SU-DHL-6 (cell line): ENCODE results near the gene INSM2.

ENCODE experiments used
- H2AFZ ChIP-seq: fragments of 200-600 bp; sonication (generic); 2 replicates; pipeline ENCODE4 v1.6.1; 2014; ENCODE audit warnings: low read depth, mild to moderate bottlenecking, moderate library complexity, mixed read lengths, antibody characterized with exemption, low read length; ENCODE audit not compliant: severe bottlenecking
- H3F3A ChIP-seq: fragments of 200-600 bp; shearing (Covaris generic); 2 replicates; pipeline ENCODE4 v1.6.0; 2016; ENCODE audit warnings: antibody characterized with exemption, mild to moderate bottlenecking; ENCODE audit not compliant: insufficient read depth
- H3K27ac ChIP-seq: fragments of 200-600 bp; sonication (generic); 2 replicates; pipeline ENCODE4 v1.5.1; 2016; ENCODE audit warnings: low read depth, mild to moderate bottlenecking, low read length, moderate library complexity, mixed read lengths
- H3K27me3 ChIP-seq: fragments of 200-600 bp; sonication (generic), shearing (Covaris generic); 2 replicates; pipeline ENCODE4 v1.6.0; 2014; ENCODE audit warnings: mild to moderate bottlenecking, low read length
- H3K36me3 ChIP-seq: fragments of 200-600 bp; sonication (generic); 2 replicates; pipeline ENCODE4 v1.6.1; 2014; ENCODE audit warnings: mild to moderate bottlenecking, low read length, mixed read lengths
- H3K4me2 ChIP-seq: fragments of 300-600, 200-600 bp; shearing (Covaris generic), sonication (generic); 2 replicates; pipeline ENCODE4 v1.6.0; 2014; ENCODE audit warnings: low read length, low read depth, mild to moderate bottlenecking; ENCODE audit not compliant: poor library complexity, severe bottlenecking
- H3K4me3 ChIP-seq: fragments of 200-600 bp; sonication (generic); 2 replicates; pipeline ENCODE4 v1.5.1; 2014; ENCODE audit warnings: antibody characterized with exemption, low read length, mild to moderate bottlenecking, mixed read lengths; ENCODE audit not compliant: insufficient read depth, poor library complexity, severe bottlenecking
- H3K79me2 ChIP-seq: fragments of 200-600 bp; sonication (generic); 2 replicates; pipeline ENCODE4 v1.6.1; 2014; ENCODE audit warnings: mild to moderate bottlenecking, low read length, moderate library complexity; ENCODE audit not compliant: insufficient read depth
- H3K9ac ChIP-seq: fragments of 200-600 bp; sonication (generic); 2 replicates; pipeline ENCODE4 v1.7.0; 2014; ENCODE audit warnings: mild to moderate bottlenecking, low read length
- H3K9me2 ChIP-seq: fragments of 200-600 bp; sonication (generic); replicated peaks from 2 replicates; pipeline ENCODE4 v1.6.1; 2014; ENCODE audit warnings: low read length; ENCODE audit not compliant: insufficient read depth
- H3K9me3 ChIP-seq: fragments of 200-600 bp; sonication (generic); 2 replicates; pipeline ENCODE4 v1.6.1; 2014; ENCODE audit warnings: low read length, mixed read lengths; ENCODE audit not compliant: insufficient read depth
- H4K20me1 ChIP-seq: fragments of 200-600 bp; sonication (generic); 2 replicates; pipeline ENCODE4 v1.6.1; 2014; ENCODE audit warnings: low read depth, mild to moderate bottlenecking, antibody characterized with exemption, low read length, moderate library complexity, mixed read lengths
- CTCF ChIP-seq: fragments of 200-600 bp; sonication (generic); IDR thresholded peaks from one replicate; pipeline ENCODE4 v1.5.1; 2017; ENCODE audit warnings: antibody characterized with exemption, mild to moderate bottlenecking, low read length, moderate library complexity; ENCODE audit not compliant: insufficient read depth, poor library complexity, severe bottlenecking
- EZH2phosphoT487 ChIP-seq: fragments of 200-600 bp; sonication (generic), shearing (Covaris generic); conservative IDR thresholded peaks from 2 replicates; pipeline ENCODE4 v1.6.1; 2018; ENCODE audit warnings: mild to moderate bottlenecking, antibody characterized with exemption, low read length, moderate library complexity, mixed read lengths

INSM2 gene

GRCh38 chr14:35531960-35532747, 1.8 kb upstream of the INSM2 start:
- Histone ChIP-seq H3K79me2 (no peaks in the 10 kb centered on the region), H3K9ac (no peak overlapping the region), H2AFZ (no peak overlapping the region), H3K27me3 (no peaks in the 10 kb centered on the region), H4K20me1 (no peaks in the 10 kb centered on the region), H3K9me3 (no peaks in the 10 kb centered on the region), H3K4me3 (no peak overlapping the region), H3K9me2 (no peaks in the 10 kb centered on the region), H3K4me2 (no peak overlapping the region), H3K27ac (no peak overlapping the region), H3K36me3 (no peaks in the 10 kb centered on the region), H3F3A (no peaks in the 10 kb centered on the region)
- TF ChIP-seq CTCF = no peak
- no peak for TF ChIP-seq EZH2phosphoT487

- Histone ChIP-seq H3K4me2 (peak overlapping the region; percentile 79), H3K79me2 (no peaks in the 10 kb centered on the region), H3K27ac (no peak overlapping the region), H3K9me3 (no peaks in the 10 kb centered on the region), H3K4me3 (peak overlapping the region; percentile 91), H4K20me1 (no peaks in the 10 kb centered on the region), H2AFZ (peak overlapping the region; percentile 98), H3K36me3 (no peaks in the 10 kb centered on the region), H3K9me2 (no peaks in the 10 kb centered on the region), H3K27me3 (no peaks in the 10 kb centered on the region), H3F3A (no peaks in the 10 kb centered on the region), H3K9ac (peak overlapping the region; percentile 63)
- TF ChIP-seq CTCF (no peak), EZH2phosphoT487 (no peak)
These were observed 1.1 kb upstream of the INSM2 start for GRCh38 chr14:35532783-35533356.

- no peaks in the 10 kb centered on the region for H3K36me3 ChIP-seq
- no peaks in the 10 kb centered on the region for H3K9me2 ChIP-seq
- peak overlapping the region; percentile 91 for H3K4me3 ChIP-seq
- no peaks in the 10 kb centered on the region for H3K9me3 ChIP-seq
- H2AFZ ChIP-seq = peak overlapping the region; percentile 98
- no peaks in the 10 kb centered on the region for H3K27me3 ChIP-seq
- no peaks in the 10 kb centered on the region for H4K20me1 ChIP-seq
- H3K27ac ChIP-seq = no peak overlapping the region
- H3F3A ChIP-seq = no peaks in the 10 kb centered on the region
- H3K9ac ChIP-seq = peak overlapping the region; percentile 63
- H3K4me2 ChIP-seq = peak overlapping the region; percentile 79
- no peaks in the 10 kb centered on the region for H3K79me2 ChIP-seq
- TF ChIP-seq EZH2phosphoT487 (no peak), CTCF (no peak)
These were observed 376 bp downstream of the INSM2 start for GRCh38 chr14:35534208-35534872.
